AG04449 (cell line): Measurements from ENCODE around the gene CEP89.
"Not testable (repeated sequence)": the region's sequence is repeated elsewhere in the genome, so short reads cannot be mapped to it uniquely, and the experiment has no call there.

Experiments
- CTCF ChIA-PET: fragments of 350-600 bp; formaldehyde crosslinking; extraction: SDS; loops from one replicate; lab custom pipeline; 2021; ENCODE audit warnings: antibody characterized with exemption; lab: Yijun Ruan, JAX
- POLR2A ChIA-PET: fragments of 400-600, 350-600 bp; formaldehyde crosslinking; extraction: SDS; loops from one replicate; lab custom pipeline; 2020; ENCODE audit warnings: antibody characterized with exemption, inconsistent platforms; lab: Yijun Ruan, JAX
- DNase-seq: peaks from one replicate; pipeline ENCODE4 v3.0.0-alpha.2; 2010; ENCODE audit warnings: low read depth, low spot score
- H3K4me3 ChIP-seq: 2 replicates; pipeline ENCODE4 v1.5.1; 2011; ENCODE audit warnings: low read depth, mild to moderate bottlenecking, control low read depth, low read length
- CTCF ChIP-seq: IDR thresholded peaks from one replicate; pipeline ENCODE4 v1.5.1; 2011; ENCODE audit warnings: mild to moderate bottlenecking, moderate library complexity, low read length, control low read depth, inconsistent platforms; ENCODE audit not compliant: insufficient read depth; ENCODE audit errors: missing control alignments

CEP89 gene

GRCh38 chr19:32858155-32858554 is 113.6 kb downstream of the CEP89 start:
- DNase-seq, result no peak
- CTCF ChIA-PET, result no interaction called here
- no peak overlapping the region for H3K4me3 ChIP-seq
- POLR2A ChIA-PET, result no interaction called here
- no peak for TF ChIP-seq CTCF

GRCh38 chr19:32857584-32857983 is 114.2 kb downstream of the CEP89 start:
- no peak for DNase-seq
- CTCF ChIA-PET, result no interaction called here
- no peak overlapping the region for H3K4me3 ChIP-seq
- no peak for TF ChIP-seq CTCF
- POLR2A ChIA-PET, result no interaction called here

- CTCF ChIA-PET, result interaction anchor here (0.8 kb wide), 1 partner anchor 21 kb away, joined by 3 read pairs; no protein-coding TSS in a partner anchor
- H3K4me3 ChIP-seq, DNase-seq, POLR2A ChIA-PET: not testable (repeated sequence)
Measured at GRCh38 chr19:32856818-32857217, 114.9 kb downstream of the CEP89 start.

- ChIA-PET CTCF (no interaction called here), POLR2A (no interaction called here)
- no peak overlapping the region for H3K4me3 ChIP-seq
- TF ChIP-seq CTCF, result no peak
- DNase-seq, result no peak
Measured at GRCh38 chr19:32852216-32852615, 119.5 kb downstream of the CEP89 start.

GRCh38 chr19:32848035-32848434 is 123.7 kb downstream of the CEP89 start:
- POLR2A ChIA-PET, H3K4me3 ChIP-seq, DNase-seq, CTCF ChIA-PET: not testable (repeated sequence)

- no peak for TF ChIP-seq CTCF
- CTCF ChIA-PET, result no interaction called here
- POLR2A ChIA-PET, result no interaction called here
- H3K4me3 ChIP-seq, result no peak overlapping the region
- DNase-seq, result no peak
Measured at GRCh38 chr19:32843716-32844245, 128.0 kb downstream of the CEP89 start.

- ChIA-PET CTCF (no interaction called here), POLR2A (no interaction called here)
- no peak for TF ChIP-seq CTCF
- DNase-seq, result no peak
- H3K4me3 ChIP-seq, result no peak overlapping the region
Measured at GRCh38 chr19:32842061-32842460, 129.7 kb downstream of the CEP89 start.

GRCh38 chr19:32837531-32837930 is 134.2 kb downstream of the CEP89 start:
- no peak for TF ChIP-seq CTCF
- POLR2A ChIA-PET, result no interaction called here
- H3K4me3 ChIP-seq, result no peak overlapping the region
- no peak for DNase-seq
- CTCF ChIA-PET, result no interaction called here

- CTCF ChIA-PET, H3K4me3 ChIP-seq, DNase-seq, POLR2A ChIA-PET: not testable (repeated sequence)
Measured at GRCh38 chr19:32833388-32833787, 138.4 kb downstream of the CEP89 start.

GRCh38 chr19:32832825-32833224 is 138.9 kb downstream of the CEP89 start:
- H3K4me3 ChIP-seq, DNase-seq, POLR2A ChIA-PET, CTCF ChIA-PET: not testable (repeated sequence)

GRCh38 chr19:32832094-32832493 is 139.7 kb downstream of the CEP89 start:
- POLR2A ChIA-PET, DNase-seq, CTCF ChIA-PET, H3K4me3 ChIP-seq: not testable (repeated sequence)
